Activated T-cell treated with anti-CD3 and anti-CD28 coated beads, Interleukin-2, amount 50 U/mL, for 24 hours (primary cell): ENCODE results near the gene TTLL11.
A peak's percentile ranks its signal among the peaks of the same experiment; 100 is the strongest.

Experiments
- DNase-seq: peaks from one replicate; pipeline ENCODE4 v3.0.0-alpha.2; 2020
- H3K27ac Mint-ChIP-seq: 2 replicates; pipeline ENCODE4 v1.8.0; 2020; ENCODE audit warnings: mild to moderate bottlenecking, mixed read lengths
- H3K27me3 Mint-ChIP-seq: 2 replicates; pipeline ENCODE4 v1.8.0; 2020; ENCODE audit warnings: mixed read lengths
- H3K36me3 Mint-ChIP-seq: 2 replicates; pipeline ENCODE4 v1.8.0; 2020; ENCODE audit warnings: low read depth, mixed read lengths
- H3K4me1 Mint-ChIP-seq: 2 replicates; pipeline ENCODE4 v1.8.0; 2020; ENCODE audit warnings: low read depth, mixed read lengths
- H3K4me3 Mint-ChIP-seq: 2 replicates; pipeline ENCODE4 v1.8.0; 2020; ENCODE audit warnings: mild to moderate bottlenecking, moderate library complexity, mixed read lengths
- H3K9me3 Mint-ChIP-seq: 2 replicates; pipeline ENCODE4 v1.8.0; 2020; ENCODE audit warnings: mixed read lengths

Gene TTLL11

DNA sequence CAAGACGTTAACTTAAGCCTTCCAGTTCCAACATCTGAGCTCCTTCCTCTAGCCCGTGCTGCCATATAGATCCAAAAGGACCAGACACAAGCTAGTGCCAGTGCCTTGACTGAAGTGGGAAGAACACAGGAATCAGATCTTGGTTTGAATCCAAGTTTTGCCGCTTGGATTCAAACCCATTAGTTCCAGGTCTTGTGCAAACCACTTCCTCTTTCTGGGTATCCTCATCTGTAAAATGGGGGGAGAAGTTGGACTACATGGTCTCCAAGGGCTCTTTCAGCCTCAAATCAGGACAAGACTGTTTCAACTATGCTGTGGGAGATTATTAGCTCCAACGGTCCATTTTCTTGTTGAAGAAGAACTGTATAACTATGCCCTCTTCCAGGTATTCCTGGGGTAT is 32.6 kb downstream of the TTLL11 start:
- Mint-ChIP-seq H3K36me3 (peaks cover 1% of the 10 kb centered on the region), H3K4me3 (no peak overlapping the region), H3K27ac (no peak overlapping the region), H3K4me1 (peaks cover 1% of the 10 kb centered on the region), H3K27me3 (no peaks in the 10 kb centered on the region), H3K9me3 (no peaks in the 10 kb centered on the region)
- DNase-seq, result no peak

DNA sequence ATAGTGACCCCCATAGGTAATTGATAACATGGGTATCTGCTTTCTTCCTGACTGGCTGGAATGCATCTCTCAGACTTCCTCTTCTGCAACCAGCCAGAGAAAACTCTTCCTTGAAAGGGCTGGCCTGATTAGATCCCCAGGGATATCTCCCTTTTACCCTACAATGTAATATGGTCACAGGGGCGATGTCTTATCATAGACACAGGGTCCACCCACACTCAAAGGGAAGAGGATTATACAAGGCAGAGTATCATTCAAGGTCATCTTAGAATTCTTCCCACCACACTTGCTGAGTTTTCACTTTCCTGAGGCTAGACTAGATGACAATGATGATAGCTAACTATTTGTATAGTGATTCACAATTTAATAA is 33.2 kb downstream of the TTLL11 start:
- H3K4me3 Mint-ChIP-seq, result no peak overlapping the region
- H3K27me3 Mint-ChIP-seq, result no peaks in the 10 kb centered on the region
- no peak for DNase-seq
- H3K27ac Mint-ChIP-seq, result no peak overlapping the region
- no peaks in the 10 kb centered on the region for H3K9me3 Mint-ChIP-seq
- peaks cover 1% of the 10 kb centered on the region for H3K4me1 Mint-ChIP-seq
- peaks cover 1% of the 10 kb centered on the region for H3K36me3 Mint-ChIP-seq

- Mint-ChIP-seq H3K4me1 (peaks cover 5% of the 10 kb centered on the region), H3K4me3 (no peak overlapping the region)
Measured at GRCh38 chr9:122059214-122059954, 33.7 kb downstream of the TTLL11 start.

DNA sequence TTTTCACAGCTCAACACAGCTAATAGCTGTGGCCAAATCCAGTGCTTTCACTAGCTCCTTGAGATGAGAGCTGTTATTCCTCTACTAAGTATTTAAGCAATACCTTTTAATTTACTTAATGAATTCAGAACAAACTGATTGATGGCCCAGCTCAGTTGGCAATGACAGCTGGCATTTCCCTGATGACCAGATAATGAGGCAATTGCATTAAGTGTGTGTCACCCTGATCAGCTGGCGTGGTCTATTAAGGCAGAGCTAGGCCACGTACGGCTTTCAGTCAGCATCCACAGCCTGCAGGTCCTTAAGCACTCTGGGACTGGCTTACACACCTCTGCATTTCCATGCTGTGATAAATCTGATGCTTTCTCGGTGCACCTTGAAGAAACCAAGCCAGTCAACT is 34.4 kb downstream of the TTLL11 start:
- peaks cover 1% of the 10 kb centered on the region for H3K36me3 Mint-ChIP-seq
- H3K27me3 Mint-ChIP-seq, result no peaks in the 10 kb centered on the region
- DNase-seq, result no peak
- H3K27ac Mint-ChIP-seq, result no peak overlapping the region
- peaks cover 5% of the 10 kb centered on the region for H3K4me1 Mint-ChIP-seq
- H3K9me3 Mint-ChIP-seq, result no peaks in the 10 kb centered on the region
- H3K4me3 Mint-ChIP-seq, result no peak overlapping the region

More at GRCh38 chr9:122059214-122059954, 33.7 kb downstream of the TTLL11 start:
- Mint-ChIP-seq H3K27me3 (no peaks in the 10 kb centered on the region), H3K27ac (no peak overlapping the region), H3K36me3 (peaks cover 1% of the 10 kb centered on the region), H3K9me3 (no peaks in the 10 kb centered on the region)
- DNase-seq, result no peak

- Mint-ChIP-seq H3K9me3 (no peaks in the 10 kb centered on the region), H3K27me3 (no peaks in the 10 kb centered on the region)
Measured at GRCh38 chr9:122058051-122058450, 35.1 kb downstream of the TTLL11 start.

GRCh38 chr9:122057211-122057610 is 35.9 kb downstream of the TTLL11 start:
- peaks cover 11% of the 10 kb centered on the region for H3K36me3 Mint-ChIP-seq
- no peak for DNase-seq
- H3K27ac Mint-ChIP-seq, result no peak overlapping the region
- H3K9me3 Mint-ChIP-seq, result no peaks in the 10 kb centered on the region
- no peaks in the 10 kb centered on the region for H3K27me3 Mint-ChIP-seq
- H3K4me1 Mint-ChIP-seq, result peaks cover 17% of the 10 kb centered on the region
- H3K4me3 Mint-ChIP-seq, result no peak overlapping the region

More at GRCh38 chr9:122058051-122058450, 35.1 kb downstream of the TTLL11 start:
- Mint-ChIP-seq H3K27ac (no peak overlapping the region), H3K36me3 (peaks cover 5% of the 10 kb centered on the region), H3K4me1 (peaks cover 9% of the 10 kb centered on the region), H3K4me3 (no peak overlapping the region)
- DNase-seq, result no peak

DNA sequence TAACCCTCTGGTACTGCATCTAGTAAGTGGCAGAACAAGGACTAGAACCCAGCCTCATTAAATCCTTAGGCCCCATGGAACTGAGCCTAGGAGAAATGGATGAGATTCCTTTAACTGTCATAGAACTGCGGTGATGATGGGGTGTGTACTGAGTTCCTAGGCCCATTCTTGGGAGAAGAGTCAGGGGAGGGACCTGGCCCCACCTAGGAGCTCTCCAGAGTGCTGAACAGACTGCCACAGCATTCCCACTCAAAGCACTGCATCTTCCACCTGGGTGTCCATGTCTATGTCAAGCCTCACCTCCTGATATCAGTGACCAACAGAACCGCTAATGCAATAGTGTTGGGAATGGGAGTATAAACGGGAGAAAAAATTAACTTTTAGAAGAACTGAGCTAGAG is 36.6 kb downstream of the TTLL11 start:
- H3K9me3 Mint-ChIP-seq, result no peaks in the 10 kb centered on the region
- no peaks in the 10 kb centered on the region for H3K27me3 Mint-ChIP-seq
- DNase-seq, result no peak
- peaks cover 23% of the 10 kb centered on the region for H3K4me1 Mint-ChIP-seq
- H3K36me3 Mint-ChIP-seq, result peaks cover 13% of the 10 kb centered on the region
- H3K4me3 Mint-ChIP-seq, result no peak overlapping the region
- no peak overlapping the region for H3K27ac Mint-ChIP-seq

DNA sequence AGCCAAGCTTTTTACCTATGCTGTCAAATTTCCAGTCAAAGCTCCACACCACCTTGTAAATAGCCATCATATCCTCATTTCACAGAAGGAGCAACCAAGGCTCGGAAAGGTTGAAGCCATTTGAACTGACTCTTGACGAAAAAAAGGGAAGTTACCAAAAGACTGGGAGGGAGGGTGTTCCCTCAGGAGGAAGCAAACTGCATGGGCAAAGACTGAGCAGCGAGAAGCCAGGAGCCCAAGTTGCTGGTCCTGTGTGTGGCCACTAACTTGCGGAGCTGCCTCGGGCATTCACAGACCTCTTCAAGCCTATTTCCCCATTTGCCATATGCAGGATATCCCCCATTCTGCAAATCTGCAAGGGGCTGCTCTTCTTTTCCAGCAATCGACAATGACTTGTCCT is 37.4 kb downstream of the TTLL11 start:
- DNase-seq, result no peak
- Mint-ChIP-seq H3K27ac (no peak overlapping the region), H3K4me1 (peaks cover 30% of the 10 kb centered on the region), H3K9me3 (no peaks in the 10 kb centered on the region), H3K4me3 (no peak overlapping the region), H3K36me3 (peaks cover 13% of the 10 kb centered on the region), H3K27me3 (no peaks in the 10 kb centered on the region)

DNA sequence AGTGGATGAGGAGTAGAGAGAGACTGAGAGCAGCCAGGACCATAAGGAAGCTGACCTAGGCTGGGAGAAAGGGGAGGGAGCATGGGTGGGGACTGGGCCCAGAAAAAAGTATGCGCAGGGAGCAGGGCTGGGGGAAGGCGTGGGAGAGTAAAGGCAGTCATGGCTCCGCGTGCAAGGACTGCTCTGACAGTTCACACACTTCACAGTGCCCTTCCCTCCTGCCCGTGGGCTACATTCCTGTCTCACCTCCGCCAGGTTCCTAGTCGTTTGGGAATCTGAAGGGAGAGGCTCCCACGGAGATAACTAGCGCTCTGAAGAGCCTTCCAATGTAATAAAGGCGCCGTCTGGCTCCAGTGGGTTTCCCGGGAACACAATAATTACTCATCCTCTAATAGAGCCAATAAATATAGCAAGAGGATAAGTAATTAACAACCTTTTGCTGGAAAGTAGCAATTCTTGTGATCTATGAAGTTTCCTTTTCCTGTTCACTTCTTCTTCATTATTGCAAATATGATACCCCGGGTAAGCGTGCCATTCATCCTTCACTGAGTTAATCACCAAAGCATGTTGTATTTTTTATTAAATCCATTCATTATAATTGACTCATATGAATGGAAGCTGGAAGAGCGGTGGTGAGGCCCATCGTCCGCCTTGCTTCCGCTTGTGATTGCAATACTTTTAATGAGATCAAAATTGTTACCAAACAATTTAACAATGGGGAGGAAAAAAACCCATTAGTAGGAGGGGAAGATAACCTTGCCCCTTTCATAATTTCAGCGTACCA is 39.3 kb downstream of the TTLL11 start:
- H3K9me3 Mint-ChIP-seq, result no peaks in the 10 kb centered on the region
- H3K27me3 Mint-ChIP-seq, result no peaks in the 10 kb centered on the region
- DNase-seq, result no peak
- H3K4me1 Mint-ChIP-seq, result peaks cover 32% of the 10 kb centered on the region
- H3K27ac Mint-ChIP-seq, result no peak overlapping the region
- H3K4me3 Mint-ChIP-seq, result no peak overlapping the region
- peaks cover 11% of the 10 kb centered on the region for H3K36me3 Mint-ChIP-seq

GRCh38 chr9:122053064-122053463 is 40.0 kb downstream of the TTLL11 start:
- H3K9me3 Mint-ChIP-seq, result no peaks in the 10 kb centered on the region
- H3K4me1 Mint-ChIP-seq, result peaks cover 34% of the 10 kb centered on the region
- DNase-seq, result no peak
- no peaks in the 10 kb centered on the region for H3K27me3 Mint-ChIP-seq
- peaks cover 11% of the 10 kb centered on the region for H3K36me3 Mint-ChIP-seq
- no peak overlapping the region for H3K4me3 Mint-ChIP-seq
- no peak overlapping the region for H3K27ac Mint-ChIP-seq

- Mint-ChIP-seq H3K9me3 (no peaks in the 10 kb centered on the region), H3K4me3 (no peak overlapping the region), H3K27ac (peak overlapping the region; percentile 84), H3K27me3 (no peaks in the 10 kb centered on the region), H3K36me3 (peaks cover 14% of the 10 kb centered on the region), H3K4me1 (peaks cover 34% of the 10 kb centered on the region)
- DNase-seq, result peak; percentile 53
Measured at GRCh38 chr9:122051351-122052321, 41.5 kb downstream of the TTLL11 start.

- no peak for DNase-seq
- no peak overlapping the region for H3K27ac Mint-ChIP-seq
- H3K27me3 Mint-ChIP-seq, result no peaks in the 10 kb centered on the region
- H3K36me3 Mint-ChIP-seq, result peaks cover 20% of the 10 kb centered on the region
- peaks cover 4% of the 10 kb centered on the region for H3K9me3 Mint-ChIP-seq
- H3K4me1 Mint-ChIP-seq, result peaks cover 34% of the 10 kb centered on the region
- H3K4me3 Mint-ChIP-seq, result no peak overlapping the region
Measured at GRCh38 chr9:122050167-122050566, 42.9 kb downstream of the TTLL11 start.

- peaks cover 56% of the 10 kb centered on the region for H3K36me3 Mint-ChIP-seq
Measured at GRCh38 chr9:122042056-122042455, 51.1 kb downstream of the TTLL11 start.

DNA sequence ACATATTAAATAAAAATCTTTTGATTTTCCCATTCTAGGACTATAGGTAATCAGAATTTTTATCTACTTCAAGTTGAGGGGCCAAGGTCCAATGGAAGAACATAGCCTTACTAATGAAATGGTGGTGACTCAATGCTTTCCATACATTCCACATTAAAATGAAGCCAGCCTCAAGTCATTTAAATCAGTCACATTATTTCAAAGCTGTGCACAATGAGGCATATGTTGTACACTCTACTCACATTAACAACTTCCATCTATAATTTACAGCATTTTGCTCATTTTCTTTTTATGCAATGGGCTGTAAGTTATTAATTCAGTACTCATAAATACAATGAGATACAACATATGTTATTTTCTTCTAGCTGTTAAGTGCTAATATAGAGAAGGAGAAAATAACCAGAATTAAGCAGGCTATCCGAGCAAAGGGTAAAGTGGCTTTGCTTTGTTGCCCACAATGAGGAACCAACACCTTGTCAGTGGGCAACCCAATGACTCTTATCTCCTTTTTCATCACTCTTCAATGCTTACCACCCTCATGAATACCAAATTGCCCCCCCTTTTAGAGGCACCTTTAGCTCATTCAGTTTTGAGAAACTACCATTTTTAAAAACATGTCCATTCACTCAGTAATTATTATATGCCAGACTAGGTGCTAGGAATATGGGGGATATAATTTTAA is 52.4 kb downstream of the TTLL11 start:
- Mint-ChIP-seq H3K27ac (no peak overlapping the region), H3K4me1 (no peaks in the 10 kb centered on the region), H3K27me3 (no peaks in the 10 kb centered on the region), H3K9me3 (peaks cover 8% of the 10 kb centered on the region), H3K4me3 (no peak overlapping the region), H3K36me3 (peaks cover 61% of the 10 kb centered on the region)
- no peak for DNase-seq

More at GRCh38 chr9:122042056-122042455, 51.1 kb downstream of the TTLL11 start:
- Mint-ChIP-seq H3K4me3 (no peak overlapping the region), H3K4me1 (no peaks in the 10 kb centered on the region), H3K27ac (no peak overlapping the region), H3K27me3 (no peaks in the 10 kb centered on the region), H3K9me3 (peaks cover 12% of the 10 kb centered on the region)
- no peak for DNase-seq
